Type B pancreatic cell (in vitro differentiated cells): ENCODE data around the gene F11R. TPM values are rescaled to one million over a fixed set of nuclear protein-coding genes. Genes with fewer than 3 reads are reported as not detected.
"Not testable (repeated sequence)": the region's sequence is repeated elsewhere in the genome, so short reads cannot be mapped to it uniquely, and the experiment has no call there.

Experiments
- DNase-seq: peaks from one replicate; pipeline ENCODE4 v3.0.0; 2021; ENCODE audit warnings: mixed read lengths; ENCODE audit not compliant: unreplicated experiment; ENCODE audit errors: extremely low spot score
- H3K27ac Mint-ChIP-seq: 2 replicates; pipeline ENCODE4 v1.8.0; 2021; ENCODE audit warnings: mild to moderate bottlenecking, mixed read lengths
- H3K27me3 Mint-ChIP-seq: 2 replicates; pipeline ENCODE4 v1.8.0; 2021; ENCODE audit warnings: mixed read lengths
- H3K36me3 Mint-ChIP-seq: 2 replicates; pipeline ENCODE4 v1.8.0; 2021; ENCODE audit warnings: mixed read lengths
- H3K4me1 Mint-ChIP-seq: one replicate; pipeline ENCODE4 v1.8.0; 2021; ENCODE audit warnings: mixed read lengths; ENCODE audit not compliant: unreplicated experiment
- H3K4me3 Mint-ChIP-seq: 2 replicates; pipeline ENCODE4 v1.8.0; 2021; ENCODE audit warnings: mild to moderate bottlenecking, mixed read lengths
- H3K9me3 Mint-ChIP-seq: 2 replicates; pipeline ENCODE4 v1.8.0; 2021; ENCODE audit warnings: mixed read lengths
- total RNA-seq: library from RNA; stranded (reverse); gene quantifications from 2 replicates; pipeline ENCODE4 v1.2.1, GENCODE V29; 2021; ENCODE audit warnings: low replicate concordance
- TF ChIP-seq, protein P1 (sequence below): fragments of 200-600 bp; sonication (generic); conservative IDR thresholded peaks from 2 replicates; pipeline ENCODE4 v1.5.0; 2021; ENCODE audit warnings: antibody characterized with exemption, mild to moderate bottlenecking

Gene F11R
- total RNA-seq, 1 donor from 2014 or later: 66.8 TPM

DNA sequence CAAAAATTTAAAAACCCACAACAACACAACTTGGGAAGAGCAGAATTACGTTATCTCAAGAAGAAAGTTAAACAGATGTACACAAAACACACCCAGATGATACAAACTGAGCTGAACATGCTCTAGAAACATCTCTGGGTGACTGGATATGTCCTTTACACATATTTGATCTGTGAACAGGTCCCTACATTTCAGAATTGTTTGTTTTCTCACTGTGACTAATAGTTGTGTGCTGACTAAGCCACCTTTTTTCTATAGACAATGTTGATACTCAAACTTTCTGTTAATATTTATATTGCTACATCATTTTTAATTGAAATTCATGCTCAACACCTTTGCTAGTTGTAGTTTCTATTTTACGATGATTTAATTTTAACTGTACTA lies 1.0 kb upstream of the F11R start:
- DNase-seq: no peak
- Mint-ChIP-seq H3K9me3 (no peaks in the 10 kb centered on the region), H3K36me3 (peaks cover 4% of the 10 kb centered on the region), H3K27me3 (peaks cover 53% of the 10 kb centered on the region), H3K4me3 (peak overlapping the region; percentile 93), H3K27ac (peak overlapping the region; percentile 98), H3K4me1 (peaks cover 24% of the 10 kb centered on the region)
- TF ChIP-seq, protein P1, sequence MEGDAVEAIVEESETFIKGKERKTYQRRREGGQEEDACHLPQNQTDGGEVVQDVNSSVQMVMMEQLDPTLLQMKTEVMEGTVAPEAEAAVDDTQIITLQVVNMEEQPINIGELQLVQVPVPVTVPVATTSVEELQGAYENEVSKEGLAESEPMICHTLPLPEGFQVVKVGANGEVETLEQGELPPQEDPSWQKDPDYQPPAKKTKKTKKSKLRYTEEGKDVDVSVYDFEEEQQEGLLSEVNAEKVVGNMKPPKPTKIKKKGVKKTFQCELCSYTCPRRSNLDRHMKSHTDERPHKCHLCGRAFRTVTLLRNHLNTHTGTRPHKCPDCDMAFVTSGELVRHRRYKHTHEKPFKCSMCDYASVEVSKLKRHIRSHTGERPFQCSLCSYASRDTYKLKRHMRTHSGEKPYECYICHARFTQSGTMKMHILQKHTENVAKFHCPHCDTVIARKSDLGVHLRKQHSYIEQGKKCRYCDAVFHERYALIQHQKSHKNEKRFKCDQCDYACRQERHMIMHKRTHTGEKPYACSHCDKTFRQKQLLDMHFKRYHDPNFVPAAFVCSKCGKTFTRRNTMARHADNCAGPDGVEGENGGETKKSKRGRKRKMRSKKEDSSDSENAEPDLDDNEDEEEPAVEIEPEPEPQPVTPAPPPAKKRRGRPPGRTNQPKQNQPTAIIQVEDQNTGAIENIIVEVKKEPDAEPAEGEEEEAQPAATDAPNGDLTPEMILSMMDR: no peak

DNA sequence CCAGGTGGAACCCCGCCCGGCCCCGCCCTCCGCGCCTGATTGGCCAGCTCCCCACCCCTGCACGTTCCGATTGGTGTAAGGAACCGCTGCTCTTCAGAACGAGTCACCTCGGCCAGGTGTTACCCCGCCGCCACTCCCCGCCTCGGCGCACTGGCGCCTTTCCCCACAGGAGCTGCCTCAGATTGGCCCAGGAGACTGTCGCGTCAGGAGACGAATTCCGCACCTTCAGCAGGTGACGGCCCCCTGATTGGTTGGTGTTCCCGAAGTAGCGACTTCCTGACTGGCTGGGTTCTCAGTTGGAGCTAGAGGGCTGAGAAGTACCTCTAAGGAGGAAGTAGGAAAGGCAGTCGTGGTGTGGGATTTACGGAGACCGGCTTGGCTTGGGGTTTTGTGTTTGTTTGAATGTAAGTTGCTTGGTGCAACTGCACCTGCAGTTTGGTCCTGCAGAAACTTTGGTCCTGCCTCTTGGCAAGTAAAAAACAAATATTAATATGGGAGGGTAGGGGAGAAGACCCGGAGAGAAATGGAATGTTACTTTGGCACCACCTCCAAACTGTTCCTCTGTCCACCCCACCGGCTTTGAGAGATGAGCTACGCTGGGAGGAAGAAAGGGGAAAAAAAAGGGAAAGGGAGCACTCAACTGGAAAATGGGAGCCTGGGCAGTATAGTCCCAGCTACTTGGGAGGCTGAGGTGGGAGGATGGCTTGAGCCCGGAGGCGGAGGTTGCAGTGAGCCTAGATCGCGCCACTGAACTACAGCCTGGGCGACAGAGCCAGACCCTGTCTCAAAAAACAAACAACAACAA lies 415 bp upstream of the F11R start:
- TF ChIP-seq, protein P1: no peak
- peaks cover 8% of the 10 kb centered on the region for H3K36me3 Mint-ChIP-seq
- H3K9me3 Mint-ChIP-seq: no peaks in the 10 kb centered on the region
- peak; percentile 88 for DNase-seq
- H3K27ac Mint-ChIP-seq: peak overlapping the region; percentile 98
- peaks cover 53% of the 10 kb centered on the region for H3K27me3 Mint-ChIP-seq
- H3K4me3 Mint-ChIP-seq: peak overlapping the region; percentile 93
- peaks cover 24% of the 10 kb centered on the region for H3K4me1 Mint-ChIP-seq

DNA sequence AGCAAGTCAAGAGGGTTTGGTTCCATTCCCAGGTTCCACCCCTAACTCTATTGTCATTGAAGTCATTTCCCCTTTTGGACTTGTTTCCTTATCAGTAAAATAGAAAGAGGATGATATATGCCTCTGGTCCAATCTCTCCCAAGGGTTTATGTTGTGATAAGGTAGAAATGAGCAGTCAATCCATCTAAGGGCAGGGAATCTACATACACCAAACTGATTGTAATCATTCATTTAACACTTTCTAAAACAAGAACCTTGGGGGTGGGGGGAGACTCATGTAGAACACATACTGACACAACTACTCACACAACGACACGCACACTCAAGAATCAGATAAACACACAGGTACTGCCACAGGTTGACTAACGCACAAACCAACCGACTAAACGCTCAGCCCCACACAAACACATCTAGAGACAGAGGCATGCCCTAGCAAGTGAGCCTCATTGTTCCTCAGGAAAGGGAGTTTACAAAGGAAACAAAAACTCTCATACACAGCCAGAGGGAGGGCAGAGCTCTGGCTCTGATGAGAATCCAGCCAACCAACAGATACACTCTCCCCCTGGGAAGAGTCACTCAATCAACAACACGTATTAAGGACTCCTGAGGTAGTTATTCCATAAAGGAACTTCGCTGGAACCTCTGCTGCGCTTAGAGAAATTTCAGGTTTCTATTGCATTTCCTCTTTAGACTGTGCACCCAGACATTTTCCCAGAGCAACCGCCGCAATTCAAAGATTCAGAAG lies 1.0 kb downstream of the F11R start:
- H3K4me3 Mint-ChIP-seq: peak overlapping the region; percentile 93
- H3K27ac Mint-ChIP-seq: peak overlapping the region; percentile 98
- DNase-seq: no peak
- TF ChIP-seq, protein P1: no peak
- H3K4me1 Mint-ChIP-seq: peaks cover 24% of the 10 kb centered on the region
- H3K27me3 Mint-ChIP-seq: peaks cover 53% of the 10 kb centered on the region
- peaks cover 8% of the 10 kb centered on the region for H3K36me3 Mint-ChIP-seq
- no peaks in the 10 kb centered on the region for H3K9me3 Mint-ChIP-seq

GRCh38 chr1:161019111-161019660 lies 1.8 kb downstream of the F11R start:
- DNase-seq, H3K36me3 Mint-ChIP-seq, H3K9me3 Mint-ChIP-seq: not testable (repeated sequence)
- Mint-ChIP-seq H3K27ac (peak overlapping the region; percentile 98), H3K4me1 (peaks cover 27% of the 10 kb centered on the region), H3K27me3 (peaks cover 53% of the 10 kb centered on the region), H3K4me3 (peak overlapping the region; percentile 93)

DNA sequence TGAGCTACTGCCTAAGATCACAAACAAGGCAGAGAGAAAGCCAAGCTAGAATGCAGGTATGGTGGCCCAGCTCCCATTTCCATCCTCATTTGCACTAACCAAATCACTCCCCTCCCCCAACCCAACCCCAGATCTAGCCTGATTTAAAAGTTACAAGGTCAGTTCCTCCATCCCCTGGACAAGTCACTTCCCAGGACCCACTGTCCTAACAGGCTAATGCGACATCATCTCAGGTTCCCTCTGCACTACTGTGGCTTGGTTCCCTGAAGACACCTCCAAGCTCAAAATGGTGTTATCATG lies 2.4 kb downstream of the F11R start:
- no peaks in the 10 kb centered on the region for H3K9me3 Mint-ChIP-seq
- H3K4me3 Mint-ChIP-seq: peak overlapping the region; percentile 93
- no peak for DNase-seq
- TF ChIP-seq, protein P1: no peak
- H3K4me1 Mint-ChIP-seq: peaks cover 33% of the 10 kb centered on the region
- H3K36me3 Mint-ChIP-seq: peaks cover 12% of the 10 kb centered on the region
- H3K27me3 Mint-ChIP-seq: peaks cover 53% of the 10 kb centered on the region
- peak overlapping the region; percentile 98 for H3K27ac Mint-ChIP-seq
